GM23338 (cell line): Measurements from ENCODE around the gene GUCD1. TPM values are rescaled to one million over a fixed set of nuclear protein-coding genes. Genes with fewer than 3 reads are reported as not detected.

Experiments used
- ATAC-seq: fragments of 200-7000 bp; cut with Tn5 transposase; 3 replicates; pipeline ENCODE4 v1.9.1; 2020
- DNase-seq: peaks from one replicate; pipeline ENCODE4 v3.0.0-alpha.2; 2015; ENCODE audit warnings: low spot score
- H2AFZ ChIP-seq: fragments of 200-600 bp; sonication (generic); 2 replicates; pipeline ENCODE4 v1.8.0; 2016; ENCODE audit warnings: antibody characterized with exemption, mild to moderate bottlenecking, moderate library complexity
- H3F3A ChIP-seq: fragments of 200-600 bp; sonication (generic); replicated peaks from 2 replicates; pipeline ENCODE4 v1.8.0; 2017; ENCODE audit warnings: antibody characterized with exemption, mixed run types, low read depth
- H3K27ac ChIP-seq: fragments of 200-600 bp; sonication (generic); 2 replicates; pipeline ENCODE4 v1.6.1; 2016; ENCODE audit warnings: low read depth
- H3K27me3 ChIP-seq: fragments of 200-600 bp; sonication (generic); 2 replicates; pipeline ENCODE4 v1.8.0; 2016; ENCODE audit warnings: mild to moderate bottlenecking, mixed run types, moderate library complexity; ENCODE audit not compliant: insufficient read depth
- H3K36me3 ChIP-seq: fragments of 200-600 bp; sonication (generic); 2 replicates; pipeline ENCODE4 v1.8.0; 2016; ENCODE audit warnings: mild to moderate bottlenecking; ENCODE audit not compliant: insufficient read depth
- H3K4me1 ChIP-seq: fragments of 200-600 bp; sonication (generic); 2 replicates; pipeline ENCODE4 v1.8.0; 2016; ENCODE audit warnings: mild to moderate bottlenecking, moderate library complexity; ENCODE audit not compliant: insufficient read depth
- H3K4me2 ChIP-seq: fragments of 200-600 bp; sonication (generic); 2 replicates; pipeline ENCODE4 v1.7.1; 2017; ENCODE audit warnings: mixed run types
- H3K4me3 ChIP-seq: fragments of 200-600 bp; sonication (generic); 2 replicates; pipeline ENCODE4 v1.6.1; 2016; ENCODE audit warnings: mixed run types
- H3K79me2 ChIP-seq: fragments of 200-600 bp; sonication (generic); replicated peaks from 2 replicates; pipeline ENCODE4 v1.8.0; 2017; ENCODE audit warnings: mild to moderate bottlenecking; ENCODE audit not compliant: insufficient read depth
- H3K9me2 ChIP-seq: fragments of 200-600 bp; sonication (generic); 2 replicates; pipeline ENCODE4 v1.8.0; 2017; ENCODE audit not compliant: insufficient read depth
- H4K20me1 ChIP-seq: fragments of 200-600 bp; sonication (generic); replicated peaks from 2 replicates; pipeline ENCODE4 v1.8.0; 2017; ENCODE audit warnings: mild to moderate bottlenecking; ENCODE audit not compliant: insufficient read depth
- H3K27ac Mint-ChIP-seq: 2 replicates; pipeline ENCODE4 v1.8.0; 2020; ENCODE audit warnings: inconsistent platforms, mild to moderate bottlenecking, moderate library complexity, mixed read lengths
- H3K27me3 Mint-ChIP-seq: 3 replicates; pipeline ENCODE4 v1.8.0; 2022; ENCODE audit warnings: low read depth, mild to moderate bottlenecking, moderate library complexity, mixed read lengths, inconsistent platforms; ENCODE audit not compliant: insufficient read depth, poor library complexity
- H3K36me3 Mint-ChIP-seq: 3 replicates; pipeline ENCODE4 v1.8.0; 2021; ENCODE audit warnings: low read depth, mild to moderate bottlenecking, inconsistent platforms, moderate library complexity, mixed read lengths
- H3K4me1 Mint-ChIP-seq: 3 replicates; pipeline ENCODE4 v1.8.0; 2020; ENCODE audit warnings: mild to moderate bottlenecking, inconsistent platforms, mixed read lengths
- H3K4me3 Mint-ChIP-seq: 3 replicates; pipeline ENCODE4 v1.8.0; 2021; ENCODE audit warnings: moderate library complexity, mild to moderate bottlenecking, inconsistent platforms, mixed read lengths
- H3K9me3 Mint-ChIP-seq: 3 replicates; pipeline ENCODE4 v1.8.0; 2020; ENCODE audit warnings: moderate library complexity, mild to moderate bottlenecking, inconsistent platforms, mixed read lengths
- CREB1 ChIP-seq: fragments of 250-450 bp; sonication (Bioruptor Pico); IDR thresholded peaks from 2 replicates; pipeline ENCODE4 v1.5.0; 2020; ENCODE audit warnings: low read depth, mild to moderate bottlenecking, moderate library complexity
- EZH2 ChIP-seq: fragments of 200-600 bp; sonication (generic); IDR thresholded peaks from one replicate; pipeline ENCODE4 v1.8.0; 2017; ENCODE audit warnings: antibody characterized with exemption, mild to moderate bottlenecking, low read depth; ENCODE audit not compliant: unreplicated experiment
- EZH2phosphoT487 ChIP-seq: fragments of 200-600 bp; sonication (generic); IDR thresholded peaks from one replicate; pipeline ENCODE4 v1.8.1; 2018; ENCODE audit warnings: antibody characterized with exemption; ENCODE audit not compliant: unreplicated experiment
- JUNB ChIP-seq: IDR thresholded peaks from one replicate; pipeline ENCODE4 v1.6.1; 2016; ENCODE audit warnings: antibody characterized with exemption; ENCODE audit not compliant: unreplicated experiment
- NANOG ChIP-seq: IDR thresholded peaks from 2 replicates; pipeline ENCODE4 v1.6.1; 2016; ENCODE audit warnings: antibody characterized with exemption, borderline replicate concordance
- POLR2AphosphoS5 ChIP-seq: IDR thresholded peaks from 2 replicates; pipeline ENCODE4 v1.6.1; 2016; ENCODE audit warnings: antibody characterized with exemption, low read depth
- ZNF114 ChIP-seq: fragments of 250-450 bp; sonication (Bioruptor Pico); IDR thresholded peaks from 2 replicates; pipeline ENCODE4 v1.5.0; 2020; ENCODE audit warnings: mild to moderate bottlenecking, moderate library complexity
- ZNF331 ChIP-seq: fragments of 250-450 bp; sonication (Bioruptor Pico); IDR thresholded peaks from 2 replicates; pipeline ENCODE4 v1.5.0; 2020; ENCODE audit warnings: low read depth, mild to moderate bottlenecking, moderate library complexity
- polyA plus RNA-seq: library from polyadenylated mRNA; unstranded; fragments of >200 nt; fragmentation: Nextera tagmentation; extraction: Ambion mirVana; gene quantifications from 2 replicates; pipeline ENCODE4 v1.2.1, GENCODE V29; 2016
- total RNA-seq: library from RNA; depleted of rRNA; stranded (reverse); fragments of >200 nt; shearing (Covaris generic); gene quantifications from 2 replicates; pipeline ENCODE4 v1.2.3, GENCODE V29; 2014
- TF ChIP-seq, protein P1 (sequence below), 2 experiments: fragments of 200-600 bp in 1 of 2; sonication (generic) in 1 of 2; conservative IDR thresholded peaks; 2 replicates each; pipeline versions ENCODE4 v1.5.1 to v1.6.1; 2016 to 2017; ENCODE audit warnings: antibody characterized with exemption in 2 of 2, low read depth in 2 of 2, mild to moderate bottlenecking in 2 of 2, moderate library complexity in 1 of 2
- TF ChIP-seq, protein P2 (sequence below): IDR thresholded peaks from 2 replicates; pipeline ENCODE4 v1.6.1; 2016; ENCODE audit warnings: antibody characterized with exemption
- TF ChIP-seq, protein P3 (sequence below): fragments of 250-450 bp; sonication (Bioruptor Pico); IDR thresholded peaks from 2 replicates; pipeline ENCODE4 v1.5.0; 2020; ENCODE audit warnings: mild to moderate bottlenecking, moderate library complexity

Gene GUCD1
- total and polyA plus RNA-seq, 2 experiments from 2014 or later, result 39.0 to 106 TPM

DNA sequence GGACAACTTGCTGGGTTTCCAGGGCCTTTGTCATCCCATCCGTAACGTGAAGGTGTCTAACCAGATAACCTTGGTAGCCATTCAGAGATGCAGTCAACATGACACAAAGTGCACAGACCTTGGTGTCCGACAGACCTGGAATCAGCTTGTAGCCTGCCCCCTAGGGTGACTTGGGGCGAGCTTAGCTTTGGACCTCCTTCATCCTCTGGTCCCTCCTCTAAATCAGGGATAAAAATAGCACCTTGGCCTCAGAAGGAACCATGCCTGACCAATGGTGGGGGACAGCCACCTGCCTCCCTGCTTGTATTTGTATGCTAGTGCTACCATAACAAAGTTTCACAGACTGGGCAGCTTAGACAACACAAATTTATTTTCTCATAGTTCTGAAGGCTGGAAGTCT is 4.5 kb upstream of the GUCD1 start (continued):
- TF ChIP-seq, protein P1, sequence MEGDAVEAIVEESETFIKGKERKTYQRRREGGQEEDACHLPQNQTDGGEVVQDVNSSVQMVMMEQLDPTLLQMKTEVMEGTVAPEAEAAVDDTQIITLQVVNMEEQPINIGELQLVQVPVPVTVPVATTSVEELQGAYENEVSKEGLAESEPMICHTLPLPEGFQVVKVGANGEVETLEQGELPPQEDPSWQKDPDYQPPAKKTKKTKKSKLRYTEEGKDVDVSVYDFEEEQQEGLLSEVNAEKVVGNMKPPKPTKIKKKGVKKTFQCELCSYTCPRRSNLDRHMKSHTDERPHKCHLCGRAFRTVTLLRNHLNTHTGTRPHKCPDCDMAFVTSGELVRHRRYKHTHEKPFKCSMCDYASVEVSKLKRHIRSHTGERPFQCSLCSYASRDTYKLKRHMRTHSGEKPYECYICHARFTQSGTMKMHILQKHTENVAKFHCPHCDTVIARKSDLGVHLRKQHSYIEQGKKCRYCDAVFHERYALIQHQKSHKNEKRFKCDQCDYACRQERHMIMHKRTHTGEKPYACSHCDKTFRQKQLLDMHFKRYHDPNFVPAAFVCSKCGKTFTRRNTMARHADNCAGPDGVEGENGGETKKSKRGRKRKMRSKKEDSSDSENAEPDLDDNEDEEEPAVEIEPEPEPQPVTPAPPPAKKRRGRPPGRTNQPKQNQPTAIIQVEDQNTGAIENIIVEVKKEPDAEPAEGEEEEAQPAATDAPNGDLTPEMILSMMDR (conservative IDR thresholded peaks at IDR 0.05; ENCODE audit: low read depth in 2 of 2), result no peak
- TF ChIP-seq ZNF114 (CRISPR knock-in tag) (no peak), EZH2phosphoT487 (no peak), NANOG (no peak), ZNF331 (CRISPR knock-in tag) (no peak)
- TF ChIP-seq, protein P2, sequence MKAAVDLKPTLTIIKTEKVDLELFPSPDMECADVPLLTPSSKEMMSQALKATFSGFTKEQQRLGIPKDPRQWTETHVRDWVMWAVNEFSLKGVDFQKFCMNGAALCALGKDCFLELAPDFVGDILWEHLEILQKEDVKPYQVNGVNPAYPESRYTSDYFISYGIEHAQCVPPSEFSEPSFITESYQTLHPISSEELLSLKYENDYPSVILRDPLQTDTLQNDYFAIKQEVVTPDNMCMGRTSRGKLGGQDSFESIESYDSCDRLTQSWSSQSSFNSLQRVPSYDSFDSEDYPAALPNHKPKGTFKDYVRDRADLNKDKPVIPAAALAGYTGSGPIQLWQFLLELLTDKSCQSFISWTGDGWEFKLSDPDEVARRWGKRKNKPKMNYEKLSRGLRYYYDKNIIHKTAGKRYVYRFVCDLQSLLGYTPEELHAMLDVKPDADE, result no peak

DNA sequence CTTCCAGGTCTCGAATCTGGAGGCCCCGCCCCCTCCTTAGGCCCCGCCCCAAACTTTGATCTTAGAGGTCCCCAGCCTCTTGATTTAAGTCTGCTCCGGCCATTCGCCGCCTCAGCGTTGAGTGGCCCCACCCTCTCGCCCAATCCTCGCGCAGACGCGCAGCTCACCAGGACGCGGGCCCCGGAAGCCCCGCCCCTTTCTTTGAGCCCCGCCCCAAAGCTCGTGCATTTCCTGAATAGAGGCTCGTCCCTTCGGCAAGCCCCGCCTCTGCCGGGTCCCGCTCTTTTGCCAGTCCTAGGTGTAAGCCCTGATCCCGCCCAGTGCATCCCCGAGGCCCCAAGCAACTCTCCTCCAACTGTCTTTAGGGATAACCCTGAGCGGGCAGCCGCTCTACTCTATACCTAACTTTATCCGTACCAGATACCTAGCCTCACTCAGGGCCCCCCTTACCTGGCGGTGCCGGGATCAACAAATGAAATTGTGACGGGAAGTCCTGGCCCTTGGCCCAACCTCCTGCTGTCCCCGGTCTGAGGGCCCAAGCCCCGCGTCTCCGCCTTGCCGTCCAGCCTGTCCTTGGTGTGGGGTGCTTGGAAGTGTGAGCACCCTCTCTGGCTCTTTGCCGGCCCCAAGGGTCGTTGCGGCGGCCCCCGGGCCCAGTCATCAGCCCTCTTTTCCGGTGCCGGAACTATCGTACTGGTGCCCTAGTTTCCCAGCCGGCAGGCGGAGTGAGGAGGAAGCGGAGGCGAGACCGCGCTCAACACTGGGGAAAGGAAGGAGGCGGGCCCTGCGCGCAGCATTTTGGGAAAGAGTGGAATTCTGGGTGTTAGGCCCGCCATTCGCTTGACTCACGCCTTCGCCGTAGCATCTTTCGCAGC is 464 bp upstream of the GUCD1 start, which contains the start of gene SNRPD3:
Gene SNRPD3, plus strand, starts transcription at position 835 of the 875 bp plus-strand sequence. CDS start 1,676 bp downstream, outside the sequence.
- Histone ChIP-seq H3K4me2 (peak within 1 kb of the TSS; percentile 100), H3K27ac (peak within 1 kb of the TSS; percentile 99), H4K20me1 (peaks cover 47% of the 10 kb centered on the region), H3K4me1 (peaks cover 18% of the 10 kb centered on the region), H3K27me3 (no peaks in the 10 kb centered on the region), H3F3A (peaks cover 5% of the 10 kb centered on the region; the same call in 1 of the 2 replicates), H3K9me2 (no peaks in the 10 kb centered on the region), H3K36me3 (peaks cover 22% of the 10 kb centered on the region), H3K4me3 (peak within 1 kb of the TSS; percentile 99), H3K79me2 (peaks cover 87% of the 10 kb centered on the region), H2AFZ (peak within 1 kb of the TSS; percentile 99)
- peak within 1 kb of the TSS; percentile 98 for H3K4me3 Mint-ChIP-seq
- peaks cover 41% of the 10 kb centered on the region for H3K36me3 Mint-ChIP-seq
- DNase-seq (peak; percentile 99), ATAC-seq (peak; percentile 83)
- peaks cover 25% of the 10 kb centered on the region for H3K4me1 Mint-ChIP-seq
- peak within 1 kb of the TSS; percentile 98 for H3K27ac Mint-ChIP-seq
- H3K9me3 Mint-ChIP-seq, result peaks cover 2% of the 10 kb centered on the region; the same call in 1 of the 3 replicates
- H3K27me3 Mint-ChIP-seq, result peaks cover 6% of the 10 kb centered on the region
- no peak for TF ChIP-seq ZNF331 (CRISPR knock-in tag)
- no peak for TF ChIP-seq JUNB
- TF ChIP-seq, protein P2, result peak; percentile 51
- no peak for TF ChIP-seq EZH2
- peak; percentile 4; the same call in 1 of the 2 replicates for TF ChIP-seq POLR2AphosphoS5
- TF ChIP-seq, protein P3, sequence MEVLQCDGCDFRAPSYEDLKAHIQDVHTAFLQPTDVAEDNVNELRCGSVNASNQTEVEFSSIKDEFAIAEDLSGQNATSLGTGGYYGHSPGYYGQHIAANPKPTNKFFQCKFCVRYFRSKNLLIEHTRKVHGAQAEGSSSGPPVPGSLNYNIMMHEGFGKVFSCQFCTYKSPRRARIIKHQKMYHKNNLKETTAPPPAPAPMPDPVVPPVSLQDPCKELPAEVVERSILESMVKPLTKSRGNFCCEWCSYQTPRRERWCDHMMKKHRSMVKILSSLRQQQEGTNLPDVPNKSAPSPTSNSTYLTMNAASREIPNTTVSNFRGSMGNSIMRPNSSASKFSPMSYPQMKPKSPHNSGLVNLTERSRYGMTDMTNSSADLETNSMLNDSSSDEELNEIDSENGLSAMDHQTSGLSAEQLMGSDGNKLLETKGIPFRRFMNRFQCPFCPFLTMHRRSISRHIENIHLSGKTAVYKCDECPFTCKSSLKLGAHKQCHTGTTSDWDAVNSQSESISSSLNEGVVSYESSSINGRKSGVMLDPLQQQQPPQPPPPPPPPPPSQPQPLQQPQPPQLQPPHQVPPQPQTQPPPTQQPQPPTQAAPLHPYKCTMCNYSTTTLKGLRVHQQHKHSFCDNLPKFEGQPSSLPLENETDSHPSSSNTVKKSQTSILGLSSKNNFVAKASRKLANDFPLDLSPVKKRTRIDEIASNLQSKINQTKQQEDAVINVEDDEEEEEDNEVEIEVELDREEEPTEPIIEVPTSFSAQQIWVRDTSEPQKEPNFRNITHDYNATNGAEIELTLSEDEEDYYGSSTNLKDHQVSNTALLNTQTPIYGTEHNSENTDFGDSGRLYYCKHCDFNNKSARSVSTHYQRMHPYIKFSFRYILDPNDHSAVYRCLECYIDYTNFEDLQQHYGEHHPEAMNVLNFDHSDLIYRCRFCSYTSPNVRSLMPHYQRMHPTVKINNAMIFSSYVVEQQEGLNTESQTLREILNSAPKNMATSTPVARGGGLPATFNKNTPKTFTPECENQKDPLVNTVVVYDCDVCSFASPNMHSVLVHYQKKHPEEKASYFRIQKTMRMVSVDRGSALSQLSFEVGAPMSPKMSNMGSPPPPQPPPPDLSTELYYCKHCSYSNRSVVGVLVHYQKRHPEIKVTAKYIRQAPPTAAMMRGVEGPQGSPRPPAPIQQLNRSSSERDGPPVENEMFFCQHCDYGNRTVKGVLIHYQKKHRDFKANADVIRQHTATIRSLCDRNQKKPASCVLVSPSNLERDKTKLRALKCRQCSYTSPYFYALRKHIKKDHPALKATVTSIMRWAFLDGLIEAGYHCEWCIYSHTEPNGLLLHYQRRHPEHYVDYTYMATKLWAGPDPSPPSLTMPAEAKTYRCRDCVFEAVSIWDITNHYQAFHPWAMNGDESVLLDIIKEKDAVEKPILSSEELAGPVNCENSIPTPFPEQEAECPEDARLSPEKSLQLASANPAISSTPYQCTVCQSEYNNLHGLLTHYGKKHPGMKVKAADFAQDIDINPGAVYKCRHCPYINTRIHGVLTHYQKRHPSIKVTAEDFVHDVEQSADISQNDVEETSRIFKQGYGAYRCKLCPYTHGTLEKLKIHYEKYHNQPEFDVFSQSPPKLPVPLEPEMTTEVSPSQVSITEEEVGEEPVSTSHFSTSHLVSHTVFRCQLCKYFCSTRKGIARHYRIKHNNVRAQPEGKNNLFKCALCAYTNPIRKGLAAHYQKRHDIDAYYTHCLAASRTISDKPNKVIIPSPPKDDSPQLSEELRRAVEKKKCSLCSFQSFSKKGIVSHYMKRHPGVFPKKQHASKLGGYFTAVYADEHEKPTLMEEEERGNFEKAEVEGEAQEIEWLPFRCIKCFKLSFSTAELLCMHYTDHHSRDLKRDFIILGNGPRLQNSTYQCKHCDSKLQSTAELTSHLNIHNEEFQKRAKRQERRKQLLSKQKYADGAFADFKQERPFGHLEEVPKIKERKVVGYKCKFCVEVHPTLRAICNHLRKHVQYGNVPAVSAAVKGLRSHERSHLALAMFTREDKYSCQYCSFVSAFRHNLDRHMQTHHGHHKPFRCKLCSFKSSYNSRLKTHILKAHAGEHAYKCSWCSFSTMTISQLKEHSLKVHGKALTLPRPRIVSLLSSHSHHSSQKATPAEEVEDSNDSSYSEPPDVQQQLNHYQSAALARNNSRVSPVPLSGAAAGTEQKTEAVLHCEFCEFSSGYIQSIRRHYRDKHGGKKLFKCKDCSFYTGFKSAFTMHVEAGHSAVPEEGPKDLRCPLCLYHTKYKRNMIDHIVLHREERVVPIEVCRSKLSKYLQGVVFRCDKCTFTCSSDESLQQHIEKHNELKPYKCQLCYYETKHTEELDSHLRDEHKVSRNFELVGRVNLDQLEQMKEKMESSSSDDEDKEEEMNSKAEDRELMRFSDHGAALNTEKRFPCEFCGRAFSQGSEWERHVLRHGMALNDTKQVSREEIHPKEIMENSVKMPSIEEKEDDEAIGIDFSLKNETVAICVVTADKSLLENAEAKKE, result no peak
- peak; percentile 72 for TF ChIP-seq CREB1 (CRISPR knock-in tag)
